Embryonic facial prominence (tissue), 1 donor: ENCODE results near the gene TTC16.
"Not testable (repeated sequence)": the region's sequence is repeated elsewhere in the genome, so short reads cannot be mapped to it uniquely, and the experiment has no call there.

Experiments used
- DNase-seq: peaks from one replicate; pipeline ENCODE4 v3.0.0-alpha.2; 2016; ENCODE audit errors: extremely low spot score

TTC16 gene

DNA sequence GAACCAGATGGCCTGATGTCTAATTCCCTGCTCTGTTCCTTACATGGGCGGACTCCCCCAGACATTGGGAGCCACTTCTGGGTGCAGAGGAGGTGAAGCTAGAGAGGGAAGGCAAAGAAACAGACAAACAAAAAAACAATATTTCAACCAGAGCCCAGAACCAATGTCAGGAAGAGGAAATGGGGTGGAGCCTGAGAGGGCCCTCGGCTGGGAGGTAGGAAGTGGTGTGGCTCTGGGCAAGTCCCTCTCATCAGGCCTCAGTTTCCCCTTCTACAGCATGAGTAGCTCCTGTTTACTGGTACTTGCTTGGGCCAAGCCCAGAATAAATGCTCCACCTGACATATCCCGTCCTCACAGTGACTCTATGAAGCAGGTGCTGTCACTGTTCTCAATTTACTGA lies 51.5 kb downstream of the TTC16 start:
- DNase-seq, result no peak

DNA sequence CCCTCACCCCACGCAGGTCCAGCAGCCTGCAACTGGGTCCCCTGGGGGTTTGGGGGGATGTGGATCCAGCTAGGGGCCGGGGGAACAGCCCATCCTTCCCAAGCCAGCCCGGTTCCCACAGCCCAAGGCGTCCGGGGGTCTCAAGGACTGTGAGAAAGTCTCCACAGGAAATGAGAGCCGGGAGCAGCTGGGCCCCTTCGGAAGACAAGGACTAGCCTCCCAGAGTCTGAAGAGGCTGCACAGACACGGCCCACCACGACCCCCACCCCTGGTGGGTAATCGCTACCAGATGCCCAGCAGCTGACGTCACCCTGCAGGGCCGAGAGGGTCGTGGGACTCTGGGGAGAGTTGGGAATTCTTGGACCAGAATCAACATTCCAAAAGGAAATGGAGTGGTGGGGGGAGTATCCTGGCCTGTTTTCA lies 52.0 kb downstream of the TTC16 start:
- peak; percentile 54 for DNase-seq

DNA sequence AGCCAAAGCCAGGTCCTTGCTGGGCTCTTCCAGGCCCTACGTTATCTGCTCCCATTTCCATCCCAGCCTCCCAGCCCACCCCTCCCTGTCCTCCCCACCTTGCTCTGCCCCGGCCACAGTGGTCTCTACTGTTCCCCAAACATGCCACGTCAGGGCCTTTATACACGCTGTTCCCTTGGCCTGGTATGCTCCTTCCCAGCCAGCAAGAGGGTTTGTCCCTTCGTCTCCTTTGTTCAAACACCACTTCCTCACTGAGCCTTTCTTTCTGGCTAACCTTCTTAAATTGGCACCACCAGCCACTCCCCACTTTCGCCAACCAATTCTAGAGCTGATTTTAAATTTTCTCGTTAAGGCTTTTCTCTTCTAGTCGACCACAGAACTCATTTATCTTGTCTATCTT lies 52.8 kb downstream of the TTC16 start:
- DNase-seq, result no peak

DNA sequence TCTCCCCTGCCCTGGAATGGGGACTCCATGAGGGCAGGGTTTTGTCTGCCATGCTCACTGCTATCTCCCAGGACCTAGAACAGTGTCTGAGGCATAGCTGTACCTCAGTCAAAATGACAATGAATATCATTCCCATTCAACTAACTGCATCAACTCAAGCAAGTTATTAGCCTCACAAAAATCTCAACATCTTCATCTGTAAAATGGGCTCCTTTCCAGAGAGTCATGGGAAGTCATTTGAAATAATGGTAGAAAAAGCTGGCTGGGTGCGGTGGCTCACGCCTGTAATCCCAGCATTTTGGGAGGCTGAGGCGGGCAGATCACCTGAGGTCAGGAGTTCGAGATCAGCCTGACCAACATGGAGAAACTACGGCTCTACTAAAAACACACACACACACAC lies 53.2 kb downstream of the TTC16 start:
- DNase-seq, result no peak

DNA sequence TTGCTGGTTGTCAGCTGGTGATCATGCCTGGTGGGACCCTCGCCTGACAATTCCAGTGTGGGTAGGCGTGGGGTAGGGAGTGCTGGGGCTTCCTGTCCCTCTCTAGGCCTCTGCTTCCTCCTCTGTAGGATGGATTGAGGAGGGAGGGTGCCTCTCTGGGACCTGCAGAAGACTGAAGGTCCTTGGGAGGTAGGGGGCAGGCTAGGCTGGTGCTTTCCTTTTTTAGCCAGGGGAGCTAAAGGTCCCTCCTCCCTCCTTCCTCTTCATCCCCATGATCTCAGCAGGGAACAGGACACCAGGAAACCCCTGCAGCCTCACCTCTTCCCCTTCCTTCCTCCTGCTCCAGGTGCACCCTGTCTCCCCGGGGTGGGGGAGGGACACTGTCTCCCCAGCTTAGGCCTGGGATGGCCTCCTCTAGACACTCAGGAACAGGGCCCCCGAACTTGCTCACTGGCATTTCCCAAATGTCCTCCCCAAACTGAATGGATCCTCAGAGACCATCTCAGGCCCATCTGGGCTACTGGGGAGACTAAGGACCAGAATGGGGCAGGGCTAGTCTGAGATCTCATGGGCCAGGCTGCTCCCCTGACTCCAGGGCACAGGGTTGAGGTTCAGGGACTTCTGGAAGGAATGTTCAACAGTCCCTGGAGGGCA lies 54.2 kb downstream of the TTC16 start:
- DNase-seq, result no peak

DNA sequence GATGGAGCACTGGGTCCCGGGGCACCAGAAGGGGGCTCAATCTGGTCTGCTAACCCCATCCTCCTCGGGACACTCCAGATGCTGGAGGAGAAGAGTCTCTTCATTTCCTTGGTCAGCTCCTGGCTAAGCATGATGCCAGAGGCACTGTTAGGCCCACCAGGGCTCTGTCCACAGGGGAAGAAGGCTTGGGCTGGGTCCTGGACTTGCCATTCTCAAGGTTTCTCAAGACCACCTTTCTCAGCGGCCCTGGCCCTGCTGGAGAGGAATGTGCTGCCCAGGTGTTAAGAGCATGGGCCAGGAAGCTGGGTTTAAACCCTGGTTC lies 54.7 kb downstream of the TTC16 start:
- DNase-seq, result no peak

DNA sequence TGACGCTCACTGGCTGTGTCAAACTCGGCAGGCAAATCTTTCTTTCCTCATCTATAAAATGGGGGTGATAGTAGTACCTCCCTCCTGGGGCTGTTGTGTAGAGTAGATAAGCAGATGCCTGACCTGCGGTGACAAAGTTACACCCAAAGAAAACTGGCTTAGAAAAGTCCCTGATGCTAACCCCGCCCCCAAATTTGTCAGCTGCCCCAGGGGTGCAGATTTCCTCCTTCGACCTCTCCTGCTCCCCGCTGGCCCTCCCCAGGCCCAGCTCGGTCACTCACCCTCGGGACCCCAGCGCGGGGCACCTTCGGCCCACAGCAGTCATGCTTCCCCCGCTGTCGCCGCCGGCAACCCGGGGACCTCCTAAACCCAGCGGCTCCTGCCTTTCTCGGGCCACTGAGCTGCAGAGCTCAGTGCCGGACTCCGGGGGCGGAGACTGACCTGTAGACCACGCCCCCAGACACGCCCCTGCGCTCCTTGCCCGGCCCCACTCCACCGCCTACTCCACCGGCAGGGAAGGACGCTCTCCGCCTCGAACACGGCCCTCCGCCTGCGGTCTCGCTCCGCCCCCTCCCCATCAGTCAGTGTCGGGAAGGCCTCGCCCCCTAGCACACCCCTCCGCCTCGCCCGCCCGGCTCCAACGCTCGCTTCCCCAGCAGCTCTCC lies 55.2 kb downstream of the TTC16 start:
- peak; percentile 97 for DNase-seq

DNA sequence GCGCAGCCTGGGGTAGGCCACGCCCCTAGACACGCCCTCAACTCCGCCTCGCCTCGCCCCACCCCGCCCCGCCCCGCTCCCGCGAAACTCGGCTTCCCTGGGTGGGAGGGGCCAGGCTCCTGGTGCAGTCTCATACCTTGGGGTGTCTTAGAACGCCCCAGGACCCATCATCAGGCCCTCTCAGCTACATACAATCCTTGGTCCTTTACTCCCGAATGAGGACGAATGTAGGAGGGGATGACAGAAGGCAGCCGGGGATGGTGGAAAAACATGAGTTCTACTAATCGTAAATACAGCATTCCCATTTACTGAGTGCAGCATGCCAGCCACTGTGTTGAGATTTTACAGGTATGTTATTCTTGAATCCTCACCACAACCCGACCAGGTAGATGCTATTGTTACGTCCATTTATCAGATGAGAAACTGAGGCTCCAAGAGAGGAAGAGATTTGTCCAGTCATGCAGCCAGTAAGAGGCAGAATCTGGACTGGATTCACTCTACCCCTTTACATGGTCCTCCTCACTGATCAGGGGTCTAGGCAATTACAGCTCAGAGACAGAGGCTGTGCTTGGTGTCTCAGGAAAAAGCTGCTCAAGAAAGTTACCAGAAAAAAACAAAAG lies 55.8 kb downstream of the TTC16 start:
- no peak for DNase-seq

DNA sequence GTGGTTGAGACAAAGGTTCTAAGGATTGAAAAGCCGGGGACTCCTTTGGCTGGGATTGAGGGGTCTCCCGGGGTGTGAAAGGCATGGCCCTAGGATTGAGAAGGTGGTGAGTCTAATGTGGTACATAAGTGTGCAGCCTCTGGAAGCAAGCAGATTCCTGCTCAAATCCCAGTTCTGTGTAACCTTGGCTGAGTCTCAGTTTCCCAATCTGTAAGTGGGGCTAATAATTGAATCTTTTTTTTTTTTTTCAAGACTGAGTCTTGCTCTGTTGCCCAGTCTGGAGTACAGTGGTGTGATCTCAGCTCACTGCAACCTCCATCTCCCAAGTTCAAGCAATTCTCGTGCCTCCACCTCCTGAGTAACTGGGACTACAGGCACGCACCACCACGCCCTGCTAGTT lies 56.7 kb downstream of the TTC16 start:
- no peak for DNase-seq

DNA sequence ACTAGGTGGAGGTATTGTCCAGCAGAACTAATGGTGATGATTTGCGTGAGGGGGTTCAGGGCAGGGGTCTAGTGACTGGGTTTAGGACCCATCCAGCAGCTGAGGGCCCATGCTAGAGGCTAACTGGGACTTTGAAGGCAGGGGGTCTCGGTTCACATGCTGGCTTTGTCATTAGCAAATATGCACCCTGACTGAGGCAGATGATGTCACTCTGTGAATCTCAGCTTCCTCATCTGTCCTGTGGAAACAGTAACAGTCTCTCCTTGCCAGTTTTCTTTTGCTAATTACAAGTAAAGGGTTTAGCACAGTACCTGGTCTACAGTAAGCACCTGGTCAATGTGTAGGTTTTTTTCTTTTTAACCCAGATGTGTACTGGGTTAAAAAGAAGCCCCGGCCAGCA lies 57.4 kb downstream of the TTC16 start:
- DNase-seq, result no peak

DNA sequence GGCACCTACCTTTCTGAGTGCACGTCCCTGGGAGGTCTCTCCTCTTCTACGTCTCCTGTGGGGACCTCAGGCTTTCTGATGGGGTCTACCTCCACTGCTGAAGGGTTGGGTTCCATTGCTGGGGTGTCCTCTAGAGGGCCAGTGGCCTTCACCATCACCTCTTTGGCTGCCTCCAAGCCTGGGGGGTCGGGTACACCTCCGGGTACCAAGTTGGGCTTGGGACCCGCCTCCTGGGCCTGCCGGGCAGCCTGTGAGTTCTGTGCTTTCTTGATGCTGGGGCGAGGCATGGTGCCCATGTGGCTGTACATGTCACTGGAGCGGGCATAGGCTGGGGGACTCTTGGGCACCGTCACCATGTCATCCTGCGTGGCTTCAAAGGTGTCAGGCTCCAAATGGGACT lies 58.1 kb downstream of the TTC16 start:
- DNase-seq, result no peak

DNA sequence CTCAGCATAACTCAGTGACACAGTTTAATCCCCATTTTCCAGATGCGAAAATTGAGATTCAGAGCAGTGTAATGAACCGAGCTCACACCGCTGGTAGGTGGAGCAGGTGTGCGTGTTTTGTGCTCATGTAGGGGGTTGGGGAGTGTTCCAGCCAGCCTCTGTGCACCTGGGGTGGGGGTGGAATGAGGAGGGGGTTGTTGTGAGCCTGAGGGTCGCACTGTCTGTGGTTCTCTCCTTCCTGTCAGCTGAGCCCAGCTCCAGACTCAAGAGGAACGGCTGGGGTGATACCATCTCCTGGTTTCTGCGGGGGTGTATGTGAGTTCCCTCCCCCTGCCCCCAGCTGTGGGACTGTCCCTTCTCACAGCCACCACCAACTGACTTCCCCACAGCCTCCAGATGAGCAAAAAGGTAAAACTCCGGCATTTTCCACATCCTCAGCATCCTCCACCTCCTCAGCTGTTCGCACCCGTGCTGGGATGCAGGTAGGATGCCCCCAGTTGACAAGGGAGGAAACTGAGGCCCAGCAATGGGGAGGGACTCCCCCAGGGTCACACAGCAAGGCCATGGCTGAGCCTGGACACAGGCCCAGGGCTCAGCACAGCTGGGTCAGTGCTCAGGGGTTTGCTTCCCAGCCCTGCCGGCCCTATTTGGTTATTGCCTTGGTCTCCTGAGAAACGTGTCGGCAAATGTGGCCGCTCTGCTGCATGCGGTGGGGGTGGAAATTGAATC lies 60.5 kb downstream of the TTC16 start:
- DNase-seq, result no peak

DNA sequence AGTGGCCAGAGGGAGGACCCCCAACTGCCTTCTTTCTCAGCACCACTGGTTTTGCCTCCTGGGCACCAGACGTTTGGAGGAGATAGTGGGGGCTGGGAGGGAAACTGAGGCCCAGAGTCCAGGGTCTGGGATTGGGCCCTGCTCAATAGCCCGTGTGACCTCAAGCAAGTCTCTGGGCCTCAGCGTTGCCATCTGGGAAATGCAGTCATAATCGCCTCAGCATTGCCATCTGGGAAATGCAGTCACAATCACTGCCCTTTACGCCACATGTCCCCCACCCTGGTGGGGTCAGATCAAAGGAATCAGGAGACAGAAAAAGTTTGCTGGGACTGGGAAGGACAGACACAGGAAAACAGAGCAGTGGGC lies 61.0 kb downstream of the TTC16 start:
- DNase-seq, result no peak

DNA sequence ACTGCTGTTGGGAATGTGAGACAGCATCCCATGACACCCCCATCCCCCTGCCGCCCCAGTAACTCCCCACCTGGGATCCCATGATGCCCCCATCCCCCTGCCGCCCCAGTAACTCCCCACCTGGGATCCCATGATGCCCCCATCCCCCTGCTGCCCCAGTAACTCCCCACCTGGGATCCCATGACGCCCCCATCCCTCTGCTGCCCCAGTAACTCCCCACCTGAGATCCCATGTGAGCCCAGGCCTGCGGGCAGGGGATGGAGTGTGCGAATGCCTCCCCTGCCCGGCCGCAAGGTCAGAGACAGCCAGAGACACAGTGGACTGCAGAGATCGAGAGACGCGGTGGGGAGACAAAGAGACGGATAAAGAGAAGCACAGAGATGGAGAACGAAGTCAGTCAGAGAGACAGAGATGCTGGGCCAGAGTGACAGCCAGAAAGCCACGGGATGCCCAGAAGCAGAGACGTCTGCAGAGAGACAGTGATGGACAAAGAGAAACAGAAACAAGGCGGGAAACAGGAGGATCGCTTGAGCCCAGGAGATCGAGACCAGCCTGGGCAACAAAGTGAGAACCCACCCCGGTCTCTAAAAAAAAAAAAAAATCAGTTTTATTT lies 61.6 kb downstream of the TTC16 start:
- DNase-seq, result no peak

DNA sequence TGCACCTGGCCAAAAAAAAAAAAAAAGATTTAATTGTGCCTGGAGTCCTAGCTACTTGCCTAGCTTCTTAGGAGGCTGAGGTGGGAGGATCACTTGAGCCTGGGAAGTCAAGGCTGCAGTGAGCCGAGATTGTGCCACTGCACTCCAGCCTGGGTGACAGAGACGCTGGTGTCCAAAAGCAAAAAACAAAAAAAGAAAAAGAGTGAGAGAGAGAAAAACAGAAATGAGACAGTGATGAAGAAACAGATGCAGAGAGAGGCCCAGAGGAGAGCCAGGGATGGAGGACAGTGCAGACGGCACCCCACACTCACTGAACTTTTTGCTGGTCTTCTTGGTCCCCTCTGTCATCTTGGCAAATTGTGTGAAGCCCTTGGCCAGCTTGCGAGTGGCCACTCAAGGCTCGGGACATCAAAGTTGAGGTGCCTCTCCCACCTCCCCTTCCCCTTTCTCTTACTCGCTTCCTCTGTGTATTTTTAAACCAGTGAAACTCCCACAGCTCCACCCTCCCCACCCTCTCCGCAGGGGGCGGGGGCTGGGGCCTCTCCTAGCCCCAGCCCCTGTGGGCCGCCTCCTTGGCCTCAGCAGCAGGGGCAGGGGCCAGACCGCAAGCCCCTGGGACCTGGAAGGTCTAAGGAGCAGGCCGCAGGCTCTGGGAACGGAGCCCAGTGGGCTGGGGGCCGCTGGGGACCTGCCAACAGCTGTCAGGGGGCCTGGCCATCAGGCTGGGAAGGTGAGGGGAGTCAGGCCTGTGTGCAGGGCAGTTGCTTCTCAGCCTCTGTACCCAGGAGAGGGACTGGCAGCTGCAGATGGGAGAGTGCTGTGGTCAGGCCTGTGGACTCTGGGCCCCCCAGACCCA lies 62.6 kb downstream of the TTC16 start, which contains the start of gene SH2D3C:
Gene SH2D3C, minus strand, starts transcription at position 387 of the 856 bp plus-strand sequence. Its CDS starts 39 bp downstream, at position 348.
- no peak for DNase-seq

DNA sequence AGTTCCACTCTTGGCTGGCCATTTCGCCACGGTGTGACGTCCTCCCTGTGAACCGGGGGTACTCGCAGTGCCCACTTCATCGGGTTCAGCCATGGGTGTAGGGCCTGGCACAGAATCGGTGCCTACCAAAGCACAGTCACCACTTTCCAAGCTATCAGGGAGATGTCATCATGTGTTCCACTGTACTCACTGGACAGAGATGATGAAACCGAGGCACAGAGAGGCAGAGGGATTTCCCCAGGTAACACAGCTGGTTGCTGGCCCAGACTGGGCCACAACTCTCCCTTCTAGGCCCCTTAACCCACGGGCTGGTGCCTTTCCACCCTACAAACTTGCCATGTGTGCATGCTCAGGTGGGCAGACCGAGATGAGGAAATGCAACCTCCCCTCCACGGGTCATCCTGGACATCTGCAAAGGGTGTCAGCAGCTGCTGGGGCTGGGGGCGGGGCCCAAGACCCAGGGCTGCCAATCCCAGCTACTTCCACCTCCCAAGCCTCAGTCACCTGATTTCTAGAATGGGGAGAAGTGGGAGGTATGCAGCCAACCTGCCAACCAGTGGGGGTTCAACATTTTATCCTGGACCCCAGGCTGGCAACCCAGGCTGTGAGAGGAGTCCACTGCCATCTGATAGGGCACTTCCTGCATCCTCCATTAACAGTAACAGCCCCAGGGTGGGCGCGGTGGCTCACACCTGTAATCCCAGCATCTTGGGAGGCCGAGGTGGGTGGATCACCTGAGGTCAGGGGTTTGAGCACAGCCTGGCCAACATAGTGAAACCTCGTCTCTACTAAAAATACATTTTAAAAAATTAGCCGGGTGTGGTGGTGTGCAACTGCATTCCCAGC lies 63.5 kb downstream of the TTC16 start:
- DNase-seq, result no peak

DNA sequence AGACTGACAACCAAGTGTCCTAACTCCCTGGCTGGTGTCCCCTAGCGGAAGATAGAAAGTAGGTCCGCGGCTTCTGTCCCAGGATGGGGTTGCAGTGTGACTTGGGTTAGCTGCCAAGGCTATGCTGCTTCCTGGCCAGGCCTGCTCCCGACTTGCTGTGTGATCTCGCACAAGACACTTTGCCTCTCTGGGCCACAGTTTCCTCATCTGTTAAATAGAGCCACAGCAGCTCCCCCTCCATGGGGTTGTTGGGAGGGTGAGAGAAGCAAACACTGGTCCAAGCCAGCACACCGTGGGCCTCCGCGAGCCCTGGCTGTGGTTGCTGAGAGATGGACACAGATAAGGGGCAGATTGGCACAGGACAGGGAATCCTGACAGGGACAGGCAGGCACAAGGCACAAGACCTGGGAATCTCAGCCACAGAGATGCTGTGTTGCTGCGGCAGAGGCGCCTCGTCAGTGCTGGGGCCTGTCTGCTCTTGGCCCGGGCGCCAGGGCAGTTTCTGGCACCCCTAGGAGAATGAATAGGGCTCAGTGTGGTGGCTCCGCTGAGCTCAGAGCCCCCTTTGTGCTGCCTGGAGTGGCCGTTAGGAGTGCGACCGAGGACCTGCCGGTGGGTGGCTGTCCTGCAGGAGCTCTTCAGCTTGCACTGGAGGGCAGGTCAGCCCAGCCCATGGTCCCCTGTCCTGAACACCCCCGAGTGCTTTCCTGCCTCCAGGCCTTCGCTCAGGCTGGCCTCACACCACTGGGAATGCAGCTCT lies 64.4 kb downstream of the TTC16 start:
- DNase-seq, result no peak

DNA sequence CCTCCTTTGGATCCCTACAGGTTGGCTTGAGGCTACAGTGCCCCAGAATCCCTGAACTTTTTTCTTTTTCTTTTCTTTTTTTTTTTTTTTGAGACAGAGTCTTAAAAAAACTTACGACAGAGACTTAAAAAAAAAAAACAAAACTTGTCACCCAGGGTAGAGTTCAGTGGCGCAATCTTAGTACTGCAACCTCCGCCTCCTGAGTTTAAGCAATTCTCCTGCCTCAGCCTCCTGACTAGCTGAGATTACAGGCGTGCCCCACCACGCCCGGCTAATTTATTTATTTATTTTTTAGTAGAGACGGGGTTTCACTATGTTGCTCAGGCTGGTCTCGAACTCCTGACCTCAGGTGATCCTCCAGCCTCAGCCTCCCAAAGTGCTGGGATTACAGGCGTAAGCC lies 65.0 kb downstream of the TTC16 start:
- DNase-seq, result not testable (repeated sequence)
